Testis (tissue), 2 donors: ENCODE measurements around the gene MB21D2.

Source experiments
- CTCF ChIP-seq, 3 experiments: fragments of 450-650 bp in 2 of 3; fragments of 200-600 bp in 1 of 3; sonication (generic) in 1 of 3; IDR thresholded peaks; one replicate each; pipeline ENCODE4 v1.5.1; 2016 to 2019; ENCODE audit warnings: antibody characterized with exemption in 3 of 3, mild to moderate bottlenecking in 2 of 3, moderate library complexity in 1 of 3
- POLR2A ChIP-seq: fragments of 450-650 bp; IDR thresholded peaks from one replicate; pipeline ENCODE4 v1.6.1; 2017; ENCODE audit warnings: antibody characterized with exemption, mild to moderate bottlenecking, moderate library complexity

- TF ChIP-seq POLR2A (no peak), CTCF (IDR thresholded peaks at IDR 0.05) (no peak)
These were observed 46.8 kb downstream of the MB21D2 start for GRCh38 chr3:192870822-192871221.
